Measurements from ENCODE around the gene CDCA8.

GRCh38 chr1:37714689-37715088 lies 22.4 kb downstream of the CDCA8 start:
- TF ChIP-seq CTCF (IDR thresholded peaks at IDR 0.05) (no peak), POLR2A (IDR thresholded peaks at IDR 0.05) (no peak)

Measured in right lobe of liver (tissue), 4 donors.